Heart right ventricle (tissue), 16 donors: ENCODE data around the gene TSBP1. TPM values are rescaled to one million over a fixed set of nuclear protein-coding genes. Genes with fewer than 3 reads are reported as not detected.

ENCODE experiments used
- ATAC-seq, 8 donors: fragments of 200-7000 bp; cut with Tn5 transposase; one replicate each; pipeline ENCODE4 v1.9.1; 2020; ENCODE audit warnings: mild to moderate bottlenecking in 8 of 8, moderate library complexity in 8 of 8, moderate number of reproducible peaks in 1 of 8
- DNase-seq, 2 donors: peaks; one replicate each; pipeline ENCODE4 v3.0.0-alpha.2; 2020
- H3K27ac ChIP-seq, 10 donors: fragments of 200-600 bp; sonication (generic) in 2 of 10; one replicate each; pipeline versions ENCODE4 v1.5.0 to v1.8.0; 2020 to 2022; ENCODE audit warnings: mild to moderate bottlenecking in 3 of 10
- H3K27me3 ChIP-seq, 7 donors: fragments of 200-600 bp; one replicate each; pipeline ENCODE4 v1.8.0; 2021 to 2022; ENCODE audit warnings: mild to moderate bottlenecking in 2 of 7
- H3K36me3 ChIP-seq, 9 donors: fragments of 200-600 bp; sonication (generic) in 1 of 9; one replicate each; pipeline versions ENCODE4 v1.5.0 to v1.8.0; 2020 to 2022; ENCODE audit warnings: mild to moderate bottlenecking in 2 of 9
- H3K4me1 ChIP-seq, 9 donors: fragments of 200-600 bp; sonication (generic) in 1 of 9; one replicate each; pipeline versions ENCODE4 v1.5.0 to v1.8.0; 2020 to 2022; ENCODE audit warnings: mild to moderate bottlenecking in 4 of 9
- H3K4me3 ChIP-seq, 10 donors: fragments of 200-600 bp; sonication (generic) in 2 of 10; one replicate each; pipeline versions ENCODE4 v1.5.0 to v1.8.0; 2020 to 2022; ENCODE audit warnings: mild to moderate bottlenecking in 7 of 10, moderate library complexity in 2 of 10
- H3K9me3 ChIP-seq, 11 donors: fragments of 200-600 bp in 10 of 11; sonication (generic) in 2 of 11; one replicate each; pipeline versions ENCODE4 v1.5.0 to v1.8.0; 2013 to 2022; ENCODE audit warnings: mild to moderate bottlenecking in 2 of 11, control low read depth in 1 of 11, moderate library complexity in 1 of 11
- CTCF ChIP-seq, 9 donors: fragments of 200-600 bp; sonication (generic) in 2 of 9; IDR thresholded peaks; one replicate each; pipeline versions ENCODE4 v1.5.0 to v1.8.0; 2021 to 2022; ENCODE audit warnings: antibody characterized with exemption in 9 of 9, mild to moderate bottlenecking in 5 of 9, moderate library complexity in 1 of 9
- WGBS, 2 donors: extraction: QIAGEN DNeasy Blood & Tissue Kit; methylation state at CpG; one replicate each; pipeline ENCODE4 v1.1.7; 2013; ENCODE audit warnings: inconsistent platforms in 1 of 2; 5-methylcytosine and 5-hydroxymethylcytosine counted together
- intact Hi-C, 10 donors: fragments of 100-400 bp; cut with DNase I; formaldehyde crosslinking; loops; one replicate each; pipeline versions ENCODE4 v1.11.1 to v1.14.2; 2022
- long read RNA-seq, 3 donors: library from polyadenylated mRNA; unstranded; transcript quantifications; one replicate each; pipeline ENCODE4 v2.0.0, GENCODE V29; 2020 to 2021
- polyA plus RNA-seq, 2 donors: library from polyadenylated mRNA; stranded (reverse); fragments of 200-250 nt; gene quantifications; one replicate each; pipeline ENCODE4 v1.2.3, GENCODE V29; 2013
- total RNA-seq, 10 donors: library from RNA; stranded (reverse); fragmentation: NEBNext Ultra II Directional in 3 of 10; extraction: Animal tissue kit (Norgen Biotek cat#: 25700) in 3 of 10; gene quantifications; one replicate each; pipeline versions ENCODE4 v1.2.1 to v1.2.4, GENCODE V29; 2021 to 2023
- donor health status: Arrhythmogenic right ventricular cardiomyopathy.
- donor health status: ischemic (EF 13 %, LVEDD 7.1; RV severe dilation, severe dysfunction).
- donor health status: healthy with polysubstance abuse.
- donor health status: DM: no; HTN: yes; CAD: no.
- donor health status: DM: no; HTN: no; CAD: no.
- donor health status: ischemic (EF 25% LVEDD 6.9; RV normal size, moderate dysfunction).
- donor health status: ischemic (EF 25% LVEDD 5.7; RV mildly dilated, moderate dysfunction).
- donor health status: healthy.
- donor health status: DM: yes; HTN: yes; CAD: no.
- donor health status: Ischemic cardiomyopathy.
- donor health status: ischemic (EF 35%, LVEDD 5.7; RV mildly dilated, moderate dysfunction).
- donor health status: nonischemic (EF 11% LVEDD 7.7; RV severe dilation, severe dysfunction).
- donor health status: DM: yes; HTN: yes; CAD: no.
- donor health status: PGD.
- donor health status: ischemic (EF 29% LVEDD 5.4; RV normal size, mild dysfunction).
- donor health status: nonischemic (EF 23%, LVEDD 6.1; RV moderate dilation, normal function).

TSBP1 gene
- total RNA-seq, result not detected
- not detected for polyA plus RNA-seq
- long read RNA-seq, donor 1, result 0 reads
- long read RNA-seq, donor 2, result 0 reads
- long read RNA-seq, donor 3, result 0 reads

- no peaks in the 10 kb centered on the region for H3K9me3 ChIP-seq
- no peak for ATAC-seq
- intact Hi-C loops, result no loop called here
Measured at GRCh38 chr6:32371803-32372202, at the start of gene TSBP1. TSS of gene TSBP1 (minus strand) at chr6:32371903. CDS start at chr6:32371706, 197 bp downstream.

GRCh38 chr6:32416036-32416435 lies 44.3 kb upstream of the TSBP1 start:
- peak overlapping the region in 4 of 10 donors; percentile 21 to 35 (median 30) for H3K4me3 ChIP-seq
- no peaks in the 10 kb centered on the region for H3K9me3 ChIP-seq
- H3K27ac ChIP-seq, result no peak overlapping the region
- peaks cover 0 to 12% (median 4%) of the 10 kb centered on the region in 9 donors for H3K4me1 ChIP-seq
- intact Hi-C loops, result loop anchor here in 9 of 10 donors (5.0 to 10.0 kb wide), 4 partner anchors 171 to 449 kb away; no protein-coding TSS in a partner anchor
- 61 to 62% methylated on average over 3 of the region's 3 CpGs for whole genome bisulfite sequencing, 2 donors
- no peak for DNase-seq
- TF ChIP-seq CTCF (IDR thresholded peaks at IDR 0.05), result no peak
- H3K27me3 ChIP-seq, result peaks cover 0 to 89% (median 67%) of the 10 kb centered on the region in 7 donors
- no peak for ATAC-seq
- H3K36me3 ChIP-seq, result no peaks in the 10 kb centered on the region

More at GRCh38 chr6:32371803-32372202, at the start of gene TSBP1:
- H3K36me3 ChIP-seq, result no peaks in the 10 kb centered on the region
- peak within 1 kb of the TSS in 1 of 10 donors; percentile 12 for H3K27ac ChIP-seq
- peaks cover 0 to 4% (median 0%) of the 10 kb centered on the region in 9 donors for H3K4me1 ChIP-seq
- DNase-seq, result no peak
- H3K27me3 ChIP-seq, result peaks cover 0 to 4% (median 0%) of the 10 kb centered on the region in 7 donors
- no peak for TF ChIP-seq CTCF (IDR thresholded peaks at IDR 0.05)
- no peak within 1 kb of the TSS for H3K4me3 ChIP-seq

- peaks cover 0 to 12% (median 4%) of the 10 kb centered on the region in 9 donors for H3K4me1 ChIP-seq
- peak overlapping the region in 5 of 10 donors; percentile 6 to 35 (median 26) for H3K4me3 ChIP-seq
- peaks cover 0 to 84% (median 63%) of the 10 kb centered on the region in 7 donors for H3K27me3 ChIP-seq
- DNase-seq (peak; percentile 60 to 80), ATAC-seq (peak; percentile 53 to 85 (median 76))
- WGBS, 2 donors, result 6 to 8% methylated on average over 13 of the region's 13 CpGs
- H3K36me3 ChIP-seq, result no peaks in the 10 kb centered on the region
- peak; percentile 90 to 99 (median 97) for TF ChIP-seq CTCF (IDR thresholded peaks at IDR 0.05)
- intact Hi-C loops, result loop anchor here in 9 of 10 donors (2.0 to 10.0 kb wide), 6 partner anchors 171 to 449 kb away; no protein-coding TSS in a partner anchor
- H3K27ac ChIP-seq, result no peak overlapping the region
- H3K9me3 ChIP-seq, result no peaks in the 10 kb centered on the region
Measured at GRCh38 chr6:32415521-32416019, 43.9 kb upstream of the TSBP1 start.

- Histone ChIP-seq H3K9me3 (no peaks in the 10 kb centered on the region), H3K4me1 (peaks cover 0 to 12% (median 4%) of the 10 kb centered on the region in 9 donors), H3K27me3 (peaks cover 0 to 74% (median 54%) of the 10 kb centered on the region in 7 donors), H3K4me3 (no peak overlapping the region), H3K36me3 (no peaks in the 10 kb centered on the region), H3K27ac (no peak overlapping the region)
- WGBS, 2 donors, result 7 to 10% methylated on average over 11 of the region's 11 CpGs
- intact Hi-C loops, result loop anchor here (2.0 to 10.0 kb wide), 10 partner anchors 166 to 454 kb away; no protein-coding TSS in a partner anchor
- DNase-seq (peak; percentile 72 to 84), ATAC-seq (peak; percentile 57 to 90 (median 81))
- TF ChIP-seq CTCF (IDR thresholded peaks at IDR 0.05), result peak; percentile 85 to 98 (median 96)
Measured at GRCh38 chr6:32413427-32414047, 41.8 kb upstream of the TSBP1 start.
